ENCODE measurements around the gene DIS3L2.
"Not testable (repeated sequence)": the region's sequence is repeated elsewhere in the genome, so short reads cannot be mapped to it uniquely, and the experiment has no call there.

Gene DIS3L2

GRCh38 chr2:232340171-232340935, 378.8 kb downstream of the DIS3L2 start:
- DNase-seq: no peak

GRCh38 chr2:232341061-232341738, 379.7 kb downstream of the DIS3L2 start:
- peak; percentile 54 for DNase-seq

DNA sequence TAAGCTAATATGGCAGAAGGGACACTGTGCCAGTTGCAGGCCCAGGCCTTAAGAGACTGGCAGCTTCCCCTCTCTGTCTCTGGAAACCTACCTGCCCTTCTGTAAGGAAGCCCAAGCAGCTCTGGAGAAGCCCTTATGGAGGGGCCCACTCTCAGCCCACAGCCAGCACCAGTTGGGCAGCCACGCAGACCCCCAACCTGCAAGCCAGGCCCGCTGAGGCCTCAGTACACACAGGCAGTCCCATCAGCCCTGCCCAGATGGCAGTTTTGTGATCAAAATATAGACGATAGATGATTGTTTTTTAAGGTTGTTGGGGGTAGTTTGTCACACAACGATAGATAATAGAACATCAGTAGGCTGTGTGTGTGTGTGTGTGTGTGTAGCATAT, 380.2 kb downstream of the DIS3L2 start:
- DNase-seq: no peak

GRCh38 chr2:232342635-232343565, 381.4 kb downstream of the DIS3L2 start:
- DNase-seq: peak; percentile 95

DNA sequence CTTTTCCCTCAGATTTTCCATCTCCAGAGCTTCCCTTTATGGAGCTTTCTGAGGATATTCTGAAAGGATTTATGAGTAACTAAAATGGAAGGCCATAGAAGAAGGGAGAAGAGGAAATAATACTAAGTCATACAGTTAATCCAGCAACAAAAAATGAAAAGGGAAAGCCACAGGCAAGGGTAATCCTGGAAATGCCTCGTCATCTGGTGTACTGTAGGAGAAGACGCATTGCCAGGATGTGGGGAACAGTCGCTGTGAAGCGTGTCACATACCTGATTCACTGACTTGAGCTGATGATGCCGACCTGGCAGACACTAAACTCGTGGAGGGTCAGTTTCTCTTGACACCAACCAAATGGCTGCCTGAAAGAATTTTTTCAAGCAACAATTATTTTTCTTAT, 382.3 kb downstream of the DIS3L2 start:
- no peak for DNase-seq

- DNase-seq: no peak
Measured at GRCh38 chr2:232345251-232345650, 383.7 kb downstream of the DIS3L2 start.

DNA sequence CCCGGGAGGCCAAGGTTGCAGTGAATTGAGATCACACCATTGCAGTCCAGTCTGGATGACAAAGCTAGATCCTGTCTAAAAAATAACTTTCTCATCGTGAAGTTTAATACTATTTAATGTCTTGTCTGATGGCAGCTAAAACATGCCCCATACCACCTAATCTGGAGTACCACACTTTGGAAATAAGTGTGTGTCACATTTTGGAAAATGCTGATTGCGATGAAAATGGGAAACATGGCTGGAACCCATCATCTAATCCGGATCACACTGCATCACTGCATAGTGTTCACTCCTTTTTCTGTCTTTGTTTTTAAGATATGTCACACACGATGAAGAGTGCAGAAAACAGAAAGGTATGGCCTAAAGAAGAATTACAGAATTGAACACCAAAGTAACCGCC, 385.9 kb downstream of the DIS3L2 start:
- DNase-seq: no peak

GRCh38 chr2:232348936-232349335, 387.4 kb downstream of the DIS3L2 start:
- peak; percentile 44 for DNase-seq

GRCh38 chr2:232349546-232349945, 388.0 kb downstream of the DIS3L2 start:
- DNase-seq: no peak

- no peak for DNase-seq
Measured at GRCh38 chr2:232349946-232350635, 388.6 kb downstream of the DIS3L2 start.

DNA sequence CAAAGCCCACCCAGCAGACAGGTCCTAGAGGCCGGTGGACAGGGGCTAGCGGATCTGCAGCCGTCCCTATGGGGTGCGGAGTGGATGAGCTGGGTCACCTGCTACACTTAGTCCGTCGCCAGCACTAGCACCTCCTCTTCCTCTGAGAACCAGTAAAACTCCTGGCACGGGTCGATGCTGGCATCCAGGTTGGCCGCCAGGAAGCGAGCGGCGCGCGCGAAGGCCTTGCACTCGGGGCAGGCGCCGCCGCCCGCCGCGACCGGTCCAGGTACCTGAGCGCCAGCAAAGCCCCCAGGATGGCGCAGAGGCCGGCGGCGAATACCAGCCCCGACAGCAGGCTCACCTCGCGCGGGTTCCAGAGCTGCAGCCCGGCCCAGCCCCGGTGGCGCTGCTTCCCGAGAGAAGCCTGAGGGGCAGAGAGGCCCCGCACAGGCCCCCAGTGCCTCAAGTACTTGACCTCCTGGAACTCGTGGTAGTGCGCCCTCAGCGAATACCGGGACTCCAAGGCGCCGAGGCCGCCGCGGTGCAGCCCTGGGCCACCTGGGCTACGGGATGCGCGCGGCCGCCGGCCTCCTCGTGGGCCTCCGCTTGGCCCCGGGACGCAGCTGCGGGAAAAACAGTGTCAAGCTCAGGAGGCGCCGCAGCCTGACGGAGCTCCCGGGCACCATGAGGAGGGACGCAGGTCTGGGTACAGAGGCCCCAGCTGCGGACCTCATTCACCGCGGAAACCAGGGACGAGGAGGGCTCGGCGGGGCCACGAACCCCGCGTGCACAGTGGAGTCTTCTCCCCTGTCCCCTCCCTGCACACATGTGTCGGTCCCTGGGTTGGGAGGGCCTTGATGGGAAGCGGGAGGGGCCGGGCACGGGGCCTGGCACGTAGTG, 389.5 kb downstream of the DIS3L2 start:
- peak; percentile 81 for DNase-seq

GRCh38 chr2:232351686-232352510, 390.4 kb downstream of the DIS3L2 start:
- no peak for DNase-seq

DNA sequence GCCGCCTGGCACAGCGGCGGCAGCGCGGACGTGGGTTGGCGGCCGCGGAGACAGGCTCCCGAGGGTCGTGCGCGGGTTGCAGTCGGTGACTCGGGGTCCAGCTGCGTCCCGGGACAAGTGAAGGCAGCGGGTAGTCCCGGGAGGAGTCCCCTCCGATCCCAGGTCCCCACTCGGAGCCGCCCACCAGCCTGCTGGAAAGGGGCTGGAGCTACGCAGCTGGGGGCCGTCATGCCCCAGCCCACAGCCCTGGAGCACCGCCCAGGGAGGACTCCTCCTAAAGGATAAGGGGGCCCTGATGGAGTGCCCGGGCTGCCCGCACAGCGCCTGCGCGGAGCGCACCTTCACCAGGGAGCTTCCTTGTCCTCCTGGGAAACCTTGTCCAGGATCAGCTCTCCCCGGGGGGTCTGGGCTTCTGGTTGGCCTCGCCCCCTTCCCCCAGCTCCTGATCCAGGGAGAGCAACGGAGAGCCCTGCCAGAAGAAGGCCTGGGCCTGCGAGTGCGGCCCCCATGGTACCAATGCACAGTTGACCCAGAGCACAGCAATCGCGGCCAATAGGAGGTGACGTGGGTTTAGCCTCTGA, 391.1 kb downstream of the DIS3L2 start:
- DNase-seq: no peak

DNA sequence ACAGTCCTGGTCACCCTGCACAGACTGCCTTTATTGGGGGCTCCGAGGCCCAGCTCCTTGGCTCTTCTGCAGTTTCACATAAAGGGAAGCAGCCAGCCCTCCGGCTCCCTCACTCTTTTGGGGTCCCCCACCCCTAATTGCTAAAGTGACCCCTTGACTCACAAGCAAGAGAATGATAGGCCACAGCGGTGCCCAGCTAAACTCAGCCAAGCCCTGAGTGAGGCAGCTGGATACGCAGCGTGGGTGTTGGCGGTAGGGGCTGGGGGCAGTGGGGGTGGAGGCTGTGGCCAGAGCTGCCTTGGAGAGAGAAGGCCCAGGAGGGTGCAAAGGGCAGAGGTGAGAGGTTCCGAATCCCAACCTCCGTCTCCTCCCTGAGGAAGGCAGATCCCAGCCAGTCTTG, 391.6 kb downstream of the DIS3L2 start:
- no peak for DNase-seq

- no peak for DNase-seq
Measured at GRCh38 chr2:232353660-232354059, 392.1 kb downstream of the DIS3L2 start.

- DNase-seq: no peak
Measured at GRCh38 chr2:232354069-232354468, 392.6 kb downstream of the DIS3L2 start.

GRCh38 chr2:232361646-232362045, 400.1 kb downstream of the DIS3L2 start:
- no peak for DNase-seq

GRCh38 chr2:232362174-232362900, 400.8 kb downstream of the DIS3L2 start:
- DNase-seq: peak; percentile 97

DNA sequence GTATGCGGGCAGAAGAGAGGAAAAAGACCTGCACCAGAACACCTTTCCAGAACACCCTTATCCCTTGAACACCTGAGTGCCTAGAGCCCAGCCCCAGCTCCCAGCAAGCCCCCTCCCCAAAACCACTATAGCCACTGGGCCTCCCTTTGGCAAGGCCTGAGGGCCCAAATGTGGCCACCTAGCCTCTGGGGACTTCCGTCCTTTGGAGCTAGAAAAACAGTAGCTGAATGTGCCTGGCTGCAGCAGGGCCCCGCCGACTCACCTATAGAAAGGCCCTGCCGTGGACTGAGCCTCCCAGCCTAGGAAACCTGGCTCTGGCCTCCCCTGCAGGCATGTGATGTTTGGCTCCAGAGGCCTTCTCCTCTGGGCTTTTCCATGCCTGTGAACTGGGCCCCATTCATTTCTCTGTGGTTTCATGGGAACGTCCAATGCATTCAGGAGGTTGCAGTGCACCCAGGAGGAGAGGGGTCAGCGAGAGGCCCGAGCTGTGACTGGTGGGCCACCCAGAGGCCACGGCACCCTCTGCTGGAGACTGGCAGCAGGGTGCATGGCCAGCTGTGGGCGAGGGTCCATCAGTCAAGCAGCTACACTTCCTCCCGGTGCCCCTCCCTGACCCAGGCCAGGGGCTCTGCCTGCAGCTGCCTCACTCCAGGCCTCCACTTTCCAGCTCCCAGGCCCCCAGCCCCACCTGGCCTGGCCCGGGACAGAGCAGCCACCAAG, 401.7 kb downstream of the DIS3L2 start:
- not testable (repeated sequence) for DNase-seq
